Melanocyte of skin (primary cell): ENCODE results near the gene KRT27. TPM values are rescaled to one million over a fixed set of nuclear protein-coding genes. Genes with fewer than 3 reads are reported as not detected.

ENCODE experiments used
- total RNA-seq, 2 donors: library from RNA; depleted of rRNA; stranded (reverse); fragments of >200 nt; gene quantifications; 2 replicates each; pipeline ENCODE4 v1.2.3, GENCODE V29; 2012

The KRT27 gene
- 1 to 10 TPM in 1 of 2 donors, not detected in 1; 1.3 TPM for total RNA-seq

DNA sequence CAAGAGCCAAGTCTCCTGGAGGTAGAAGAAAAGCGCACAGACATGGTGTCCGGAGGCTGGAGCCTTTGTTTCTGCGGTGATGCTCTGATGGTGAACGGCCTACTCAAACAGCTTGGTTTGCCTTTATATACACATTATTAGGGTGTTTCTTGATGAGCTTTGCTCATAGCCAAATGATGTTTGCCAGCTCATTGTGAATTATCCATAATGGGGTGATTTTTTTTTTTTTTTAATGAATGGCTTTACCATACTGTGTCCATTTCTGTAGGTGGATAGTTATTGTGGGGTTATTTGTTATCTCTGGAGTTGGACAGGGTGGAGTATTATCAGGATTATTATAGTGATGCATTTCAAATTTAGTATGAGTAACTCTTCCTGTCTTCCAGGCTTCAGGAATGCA is at the start of gene KRT27:
TSS of gene KRT27 (minus strand) at position 101 of the 400 bp plus-strand sequence. CDS start at position 44, 57 bp downstream.

GRCh38 chr17:40822132-40822812 is 39.9 kb upstream of the KRT27 start, which contains the start of gene KRT10:
Gene KRT10 (minus strand): TSS chr17:40822614. CDS start chr17:40822585, 29 bp downstream.

GRCh38 chr17:40799859-40800258 is 17.5 kb upstream of the KRT27 start, which contains the start of gene KRT28:
Gene KRT28 (minus strand): TSS chr17:40799959. CDS start chr17:40799893, 66 bp downstream.

DNA sequence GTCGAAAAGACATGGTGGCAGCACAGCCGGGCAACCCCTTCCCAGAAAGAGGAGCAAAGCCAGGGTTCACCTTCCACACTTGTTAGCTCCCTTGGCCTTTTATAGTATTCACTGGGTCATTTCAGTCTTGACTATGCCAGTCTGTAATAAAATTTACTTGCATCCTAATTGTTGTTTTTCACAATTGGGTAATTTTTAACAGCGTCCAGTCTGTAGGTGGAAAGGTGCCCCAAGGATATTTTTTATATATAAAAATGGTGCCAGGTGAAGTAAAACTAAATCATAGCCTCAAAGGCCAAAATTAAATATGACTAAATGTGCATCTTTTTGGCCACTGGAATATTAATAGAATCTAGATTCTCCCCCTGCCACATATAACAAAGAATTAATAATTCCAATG is 10.2 kb downstream of the KRT27 start, which contains the start of gene KRT26:
TSS of gene KRT26 (minus strand) at position 101 of the 400 bp plus-strand sequence. CDS start at position 13, 88 bp downstream.

GRCh38 chr17:40755231-40755630 is 27.1 kb downstream of the KRT27 start, which contains the start of gene KRT25:
Gene KRT25 (minus strand): TSS chr17:40755331. CDS start chr17:40755271, 60 bp downstream.

Other genes starting within 250 kb of the KRT27 start
- gene CCR7, start 217.1 kb downstream of the KRT27 start, total RNA-seq = not detected
- gene SMARCE1, start 134.7 kb downstream of the KRT27 start, total RNA-seq = 10 to 100 TPM; 74.3 to 76.6 TPM
- gene KRT222, start 117.4 kb downstream of the KRT27 start, total RNA-seq = under 1 TPM in 1 of 2 donors, not detected in 1; 0.34 TPM
- gene KRT24, start 78.8 kb downstream of the KRT27 start, total RNA-seq = not detected
- not detected for gene KRT25, start 27.2 kb downstream of the KRT27 start, total RNA-seq
- gene KRT26, start 10.3 kb downstream of the KRT27 start, total RNA-seq = not detected
- not detected for gene KRT28, start 17.4 kb upstream of the KRT27 start, total RNA-seq
- 1 to 10 TPM; 1.7 to 3.0 TPM for gene KRT10, start 40.1 kb upstream of the KRT27 start, total RNA-seq
- gene KRT12, start 84.7 kb upstream of the KRT27 start, total RNA-seq = under 1 TPM in 1 of 2 donors, not detected in 1; 0.34 TPM
- gene KRT20, start 102.7 kb upstream of the KRT27 start, total RNA-seq = not detected
- gene KRT23, start 155.1 kb upstream of the KRT27 start, total RNA-seq = not detected
- gene KRT39, start 184.4 kb upstream of the KRT27 start, total RNA-seq = not detected
- gene KRT40, start 201.8 kb upstream of the KRT27 start, total RNA-seq = not detected
- not detected for gene KRTAP3-3, start 211.6 kb upstream of the KRT27 start, total RNA-seq
- gene KRTAP3-2, start 217.4 kb upstream of the KRT27 start, total RNA-seq = not detected
- gene KRTAP3-1, start 226.6 kb upstream of the KRT27 start, total RNA-seq = not detected
- gene KRTAP1-5, start 244.7 kb upstream of the KRT27 start, total RNA-seq = not detected
- gene KRTAP1-4, start 247.6 kb upstream of the KRT27 start, total RNA-seq = not detected